B cell (primary cell): Measurements from ENCODE around the gene GATA6. TPM values are rescaled to one million over a fixed set of nuclear protein-coding genes. Genes with fewer than 3 reads are reported as not detected.

Experiments used
- ATAC-seq: fragments of 200-7000 bp; cut with Tn5 transposase; one replicate; pipeline ENCODE4 v1.10.0; 2021; ENCODE audit warnings: low read depth, mild to moderate bottlenecking, moderate number of reproducible peaks, moderate library complexity
- CTCF ChIA-PET: fragments of 350-600 bp; sonication (Branson Sonifier 250); formaldehyde crosslinking; loops from one replicate; lab custom pipeline; 2021; ENCODE audit warnings: antibody characterized with exemption, inconsistent platforms; lab: Charles Lee
- POLR2A ChIA-PET: fragments of 350-600 bp; sonication (Branson Sonifier 250); formaldehyde crosslinking; loops from one replicate; lab custom pipeline; 2021; ENCODE audit warnings: antibody characterized with exemption; lab: Charles Lee
- DNase-seq: peaks from one replicate; pipeline ENCODE4 v3.0.0; 2013
- H2AFZ ChIP-seq: 2 replicates; pipeline ENCODE4 v1.6.1; 2012; ENCODE audit warnings: mild to moderate bottlenecking, low read depth, low read length; ENCODE audit not compliant: insufficient read depth, poor library complexity, severe bottlenecking
- H3K27ac ChIP-seq, 2 donors: 1 replicate in 1 of 2; 2 replicates in 1 of 2; pipeline ENCODE4 v1.5.1; 2012 to 2013; ENCODE audit warnings: low read length in 2 of 2, mild to moderate bottlenecking in 2 of 2, moderate library complexity in 1 of 2
- H3K27me3 ChIP-seq, 4 experiments: fragments of 200-600 bp in 1 of 4; sonication (generic) in 1 of 4; replicated peaks in 1 of 4; 1 replicate in 2 of 4; 2 replicates in 2 of 4; pipeline versions ENCODE4 v1.6.1 to v1.7.0; 2013 to 2016; ENCODE audit warnings: low read length in 3 of 4, mild to moderate bottlenecking in 2 of 4, mixed read lengths in 1 of 4, moderate library complexity in 1 of 4; ENCODE audit not compliant: insufficient read depth in 4 of 4, control insufficient read depth in 3 of 4; ENCODE audit errors: control extremely low read depth in 1 of 4
- H3K36me3 ChIP-seq, 2 experiments: replicated peaks in 1 of 2; 1 replicate in 1 of 2; 2 replicates in 1 of 2; pipeline versions ENCODE4 v1.6.1 to v1.7.1; 2013; ENCODE audit warnings: low read length in 1 of 2; ENCODE audit not compliant: insufficient read depth in 2 of 2, control insufficient read depth in 1 of 2; ENCODE audit errors: control extremely low read depth in 1 of 2, extremely low read depth in 1 of 2
- H3K4me1 ChIP-seq, 2 donors: fragments of 200-600 bp in 1 of 2; sonication (generic) in 1 of 2; 1 replicate in 1 of 2; 2 replicates in 1 of 2; pipeline versions ENCODE4 v1.5.1 to v1.6.1; 2013 to 2017; ENCODE audit warnings: low read length in 2 of 2; ENCODE audit not compliant: control insufficient read depth in 2 of 2, insufficient read depth in 2 of 2
- H3K4me2 ChIP-seq: replicated peaks from 2 replicates; pipeline ENCODE3; 2012; ENCODE audit warnings: mild to moderate bottlenecking, low read depth, low read length; ENCODE audit not compliant: poor library complexity, severe bottlenecking
- H3K4me3 ChIP-seq, 5 experiments: fragments of 200-600 bp in 1 of 5; sonication (generic) in 1 of 5; 1 replicate in 3 of 5; 2 replicates in 2 of 5; pipeline versions ENCODE4 v1.5.1 to v1.7.0; 2011 to 2016; ENCODE audit warnings: low read length in 4 of 5, mild to moderate bottlenecking in 4 of 5, low read depth in 2 of 5, control low read depth in 1 of 5, moderate library complexity in 1 of 5; ENCODE audit not compliant: insufficient read depth in 1 of 5; ENCODE audit errors: control extremely low read depth in 1 of 5, extremely low read depth in 1 of 5
- H3K79me2 ChIP-seq: fragments of 200-600 bp; sonication (generic); one replicate; pipeline ENCODE4 v1.6.0; 2016; ENCODE audit warnings: low read length; ENCODE audit not compliant: control insufficient read depth, insufficient read depth
- H3K9ac ChIP-seq: fragments of 200-600 bp; sonication (generic); 2 replicates; pipeline ENCODE4 v1.6.1; 2017; ENCODE audit warnings: mild to moderate bottlenecking, low read length, moderate library complexity
- H3K9me3 ChIP-seq, 3 donors: one replicate each; pipeline versions ENCODE4 v1.6.1 to v1.7.1; 2013; ENCODE audit warnings: low read length in 2 of 3; ENCODE audit not compliant: control insufficient read depth in 2 of 3, insufficient read depth in 1 of 3; ENCODE audit errors: control extremely low read depth in 1 of 3
- H4K20me1 ChIP-seq: 2 replicates; pipeline ENCODE4 v1.6.0; 2012; ENCODE audit warnings: mild to moderate bottlenecking, low read length; ENCODE audit not compliant: insufficient read depth, control insufficient read depth, poor library complexity, severe bottlenecking
- H3K27ac Mint-ChIP-seq: one replicate; pipeline ENCODE4 v1.8.0; 2021; ENCODE audit warnings: mixed read lengths
- H3K27me3 Mint-ChIP-seq: one replicate; pipeline ENCODE4 v1.8.0; 2021; ENCODE audit warnings: mixed read lengths
- H3K4me1 Mint-ChIP-seq: one replicate; pipeline ENCODE4 v1.8.0; 2021; ENCODE audit warnings: mixed read lengths
- H3K4me3 Mint-ChIP-seq: one replicate; pipeline ENCODE4 v1.8.0; 2021; ENCODE audit warnings: mixed read lengths
- H3K9me3 Mint-ChIP-seq: one replicate; pipeline ENCODE4 v1.8.0; 2022; ENCODE audit warnings: mixed read lengths; ENCODE audit not compliant: insufficient read depth
- CTCF ChIP-seq: fragments of 200-600 bp; IDR thresholded peaks from one replicate; pipeline ENCODE4 v1.8.0; 2022; ENCODE audit warnings: antibody characterized with exemption, mild to moderate bottlenecking
- EZH2 ChIP-seq: IDR thresholded peaks from 2 replicates; pipeline ENCODE4 v1.6.1; 2012; ENCODE audit warnings: borderline replicate concordance, low read depth, mild to moderate bottlenecking, moderate library complexity, low read length; ENCODE audit not compliant: insufficient read depth, poor library complexity, severe bottlenecking
- WGBS: methylation state at CpG from one replicate; pipeline ENCODE4 v1.1.5; 2013; ENCODE audit warnings: missing lambda C conversion rate; ENCODE audit not compliant: insufficient coverage; 5-methylcytosine and 5-hydroxymethylcytosine counted together
- intact Hi-C: fragments of 100-400 bp; cut with micrococcal nuclease; formaldehyde crosslinking; loops from one replicate; pipeline ENCODE4 v1.10.0; 2022
- polyA plus RNA-seq: library from polyadenylated mRNA; depleted of rRNA; stranded (reverse); fragments of >200 nt; gene quantifications from 2 replicates; pipeline ENCODE4 v1.2.3, GENCODE V29; 2012
- total RNA-seq, 2 donors: library from RNA; stranded (reverse); fragments of 120-200 nt in 1 of 2; gene quantifications; 1 replicate in 1 of 2; 2 replicates in 1 of 2; pipeline versions ENCODE4 v1.2.3 to v1.2.4, GENCODE V29; 2013 to 2022

Gene GATA6
- total and polyA plus RNA-seq, 2 donors (not counting 1 experiment from before 2014, with no cell fraction given), result not detected

GRCh38 chr18:22153428-22153827 lies 16.0 kb upstream of the GATA6 start:
- H3K4me1 ChIP-seq, result no peaks in the 10 kb centered on the region
- DNase-seq, result no peak
- ChIA-PET CTCF (no interaction called here), POLR2A (no interaction called here)
- no peak overlapping the region for H3K27ac ChIP-seq
- no peak overlapping the region for H3K9ac ChIP-seq
- no peak overlapping the region for H2AFZ ChIP-seq
- ATAC-seq, result no peak
- no peaks in the 10 kb centered on the region for H4K20me1 ChIP-seq
- intact Hi-C loops, result no loop called here
- no peaks in the 10 kb centered on the region for H3K4me1 Mint-ChIP-seq
- no peaks in the 10 kb centered on the region for H3K27me3 ChIP-seq
- H3K36me3 ChIP-seq, result no peaks in the 10 kb centered on the region
- no peaks in the 10 kb centered on the region for H3K9me3 ChIP-seq
- H3K4me3 ChIP-seq, result no peak overlapping the region
- H3K27ac Mint-ChIP-seq, result no peak overlapping the region
- H3K79me2 ChIP-seq, result no peaks in the 10 kb centered on the region
- WGBS, result 66% methylated on average over 2 of the region's 3 CpGs
- H3K4me2 ChIP-seq, result no peak overlapping the region
- no peak overlapping the region for H3K4me3 Mint-ChIP-seq
- no peaks in the 10 kb centered on the region for H3K9me3 Mint-ChIP-seq
- no peak for TF ChIP-seq CTCF
- no peak for TF ChIP-seq EZH2
- H3K27me3 Mint-ChIP-seq, result peaks cover 15% of the 10 kb centered on the region

GRCh38 chr18:22155584-22155983 lies 13.8 kb upstream of the GATA6 start:
- H3K9me3 ChIP-seq, result no peaks in the 10 kb centered on the region
- no peaks in the 10 kb centered on the region for H3K36me3 ChIP-seq
- H3K4me2 ChIP-seq, result no peak overlapping the region
- no peak overlapping the region for H3K27ac Mint-ChIP-seq
- no peak overlapping the region for H3K4me3 Mint-ChIP-seq
- no peak for ATAC-seq
- H3K79me2 ChIP-seq, result no peaks in the 10 kb centered on the region
- WGBS, result 80% methylated on average over 1 of the region's 2 CpGs
- H3K27me3 Mint-ChIP-seq, result peaks cover 17% of the 10 kb centered on the region
- H3K9ac ChIP-seq, result no peak overlapping the region
- no peaks in the 10 kb centered on the region for H3K4me1 Mint-ChIP-seq
- H3K4me1 ChIP-seq, result no peaks in the 10 kb centered on the region
- H3K27ac ChIP-seq, result no peak overlapping the region
- H3K27me3 ChIP-seq, result no peaks in the 10 kb centered on the region
- H3K4me3 ChIP-seq, result no peak overlapping the region
- ChIA-PET CTCF (no interaction called here), POLR2A (no interaction called here)
- intact Hi-C loops, result no loop called here
- no peak for TF ChIP-seq CTCF
- no peak for TF ChIP-seq EZH2
- DNase-seq, result no peak
- H4K20me1 ChIP-seq, result no peaks in the 10 kb centered on the region
- H3K9me3 Mint-ChIP-seq, result no peaks in the 10 kb centered on the region
- no peak overlapping the region for H2AFZ ChIP-seq
